T-helper 9 cell (primary cell): Measurements from ENCODE around the gene ANKLE2.
"Not testable (repeated sequence)": the region's sequence is repeated elsewhere in the genome, so short reads cannot be mapped to it uniquely, and the experiment has no call there.

ENCODE experiments used
- DNase-seq: peaks from one replicate; pipeline ENCODE4 v3.0.0-alpha.2; 2020
- total RNA-seq, 2 donors: gene quantifications; one replicate each; lab custom pipeline; 2026; lab: John Stamatoyannopoulos, UW

ANKLE2 gene
- total RNA-seq: 159 to 216 reads per million in 2 donors

DNA sequence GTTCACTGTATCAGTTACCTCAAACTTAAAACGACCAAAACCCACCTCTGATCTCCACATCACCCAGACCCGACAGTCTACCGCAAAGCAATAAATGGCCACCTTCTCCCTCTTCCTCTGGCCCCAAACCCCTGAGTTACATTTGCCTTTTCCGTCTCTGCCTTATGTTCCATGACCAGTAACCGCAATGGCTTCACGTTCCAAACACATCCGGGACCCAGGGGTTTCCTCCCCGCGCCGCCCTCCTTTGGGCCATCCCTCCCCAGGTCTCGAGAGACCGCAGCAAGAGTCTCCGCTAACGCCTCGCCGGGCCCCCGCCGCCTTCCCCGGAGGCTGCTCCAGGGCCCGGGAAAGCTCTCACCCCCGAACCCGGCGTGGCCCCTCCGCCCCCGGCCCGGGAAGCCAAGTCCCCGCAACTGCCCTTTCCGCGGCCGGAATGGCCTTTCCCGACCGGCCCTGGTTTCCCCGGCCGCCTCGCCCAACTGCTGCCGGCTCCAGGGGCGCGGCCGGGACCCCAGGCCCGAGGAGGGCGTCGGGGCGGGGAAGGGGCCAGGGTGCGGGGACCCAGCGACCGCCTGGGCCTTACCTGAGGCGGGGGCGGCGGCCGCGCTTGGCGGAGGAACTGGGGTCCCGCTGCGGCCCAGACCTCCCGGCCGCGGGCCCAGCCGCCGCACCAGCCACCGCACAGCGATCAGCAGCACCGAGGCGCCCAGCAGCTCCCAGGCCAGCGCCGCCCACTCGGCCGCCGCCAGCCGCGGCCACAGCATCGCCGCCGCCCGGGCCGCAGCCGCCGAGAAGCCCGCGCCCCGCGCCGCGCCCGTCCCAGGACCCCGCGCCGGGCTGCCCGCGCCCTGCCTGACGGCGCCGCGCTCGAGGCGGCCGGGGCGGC, at the start of gene ANKLE2:
Gene ANKLE2 (minus strand): TSS at position 801 of the 889 bp plus-strand sequence. CDS start 34 bp downstream, at position 767.
- DNase-seq: peak; percentile 54

DNA sequence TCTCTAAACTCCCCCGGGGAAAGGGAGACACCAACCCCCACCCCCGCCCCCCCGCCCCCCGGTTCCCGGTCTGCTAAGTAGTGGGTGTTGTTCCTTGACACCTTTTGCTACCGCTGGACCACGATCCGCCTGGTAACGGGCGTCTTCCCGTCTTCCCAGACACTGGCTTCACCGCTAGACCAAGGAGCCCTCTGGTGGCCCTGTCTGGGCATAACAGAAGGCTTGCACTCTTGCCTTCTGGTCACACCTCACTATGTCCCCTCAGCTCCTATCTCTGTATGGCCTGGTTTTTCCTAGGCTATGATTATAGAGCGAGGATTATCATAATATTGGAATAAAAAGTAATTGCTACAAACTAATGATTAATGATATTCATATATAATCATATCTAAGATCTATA, 47.8 kb upstream of the ANKLE2 start:
- not testable (repeated sequence) for DNase-seq

DNA sequence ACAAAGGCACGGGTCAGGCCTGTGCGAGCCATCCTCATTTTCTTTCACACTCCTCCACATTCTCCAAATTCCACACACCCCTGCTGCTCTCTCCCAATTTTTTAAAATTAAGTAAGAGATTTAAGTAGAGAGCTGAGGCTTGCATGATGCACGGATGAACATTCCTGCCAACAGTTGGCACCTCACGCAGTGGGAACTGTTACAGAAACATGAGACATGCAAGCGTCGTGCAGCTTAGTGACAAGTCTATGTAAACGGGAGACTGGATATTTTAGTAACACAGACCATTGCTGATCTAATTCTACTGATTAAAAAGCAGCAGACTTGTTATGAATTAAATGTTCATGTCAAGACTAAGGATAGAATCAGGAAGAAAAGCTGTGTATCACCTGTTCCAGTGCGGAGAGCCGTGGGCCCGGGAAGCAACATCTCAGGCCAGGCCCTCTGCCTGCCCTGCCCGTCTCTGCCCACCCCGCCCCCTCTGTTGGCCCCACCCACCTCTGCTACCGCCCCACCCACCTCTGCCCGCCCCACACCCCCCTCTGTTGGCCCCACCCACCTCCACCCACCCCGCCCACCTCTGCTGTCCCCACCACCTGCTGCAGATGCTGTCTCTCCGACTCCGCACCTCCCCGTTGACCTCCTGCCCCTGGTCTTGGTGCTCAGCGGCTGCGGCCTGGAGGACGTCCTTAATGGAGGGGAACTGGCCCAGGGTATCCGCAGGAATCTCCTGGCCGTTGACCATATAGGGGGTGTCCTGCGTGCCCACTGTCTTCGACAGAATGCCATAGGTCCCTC, 45.9 kb upstream of the ANKLE2 start:
- DNase-seq: no peak

DNA sequence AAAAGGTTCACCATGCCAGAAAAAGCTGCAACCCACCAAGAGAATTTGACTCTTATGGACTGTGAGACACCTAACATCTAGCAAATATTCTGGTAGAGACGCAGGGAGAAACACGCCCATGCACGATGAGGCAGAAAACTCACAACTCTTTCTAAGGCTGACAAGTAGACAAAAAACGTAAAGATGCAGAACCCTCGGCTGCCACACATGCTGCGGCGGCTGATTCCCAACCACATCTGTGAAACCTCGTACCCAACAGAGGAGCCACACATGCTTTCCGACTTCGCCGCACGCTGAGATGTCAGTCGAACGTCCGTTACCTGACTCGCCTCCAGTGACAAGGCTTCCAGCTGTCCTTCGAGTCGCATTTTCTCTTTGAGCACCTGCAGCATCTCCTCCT, 45.2 kb upstream of the ANKLE2 start:
- no peak for DNase-seq

DNA sequence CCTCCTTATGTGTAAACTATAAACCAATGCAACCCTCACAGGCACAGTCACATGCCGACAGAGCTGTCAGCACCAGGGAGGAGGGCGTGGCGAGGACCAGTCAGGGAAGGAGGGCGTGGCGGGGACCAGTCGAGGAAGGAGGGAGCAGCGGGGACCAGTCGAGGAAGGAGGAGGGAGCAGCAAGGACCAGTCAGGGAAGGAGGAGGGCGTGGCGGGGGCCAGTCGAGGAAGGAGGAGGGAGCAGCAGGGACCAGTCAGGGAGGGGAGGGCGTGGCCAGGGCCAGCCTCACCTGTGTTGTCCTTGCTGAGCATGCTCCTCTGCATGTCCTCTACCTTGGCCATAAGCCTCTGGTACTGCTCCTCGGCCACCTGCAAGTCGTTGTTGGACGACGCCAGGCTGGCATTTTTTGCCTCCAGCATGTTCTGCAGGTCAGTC, 42.8 kb upstream of the ANKLE2 start:
- DNase-seq: no peak

DNA sequence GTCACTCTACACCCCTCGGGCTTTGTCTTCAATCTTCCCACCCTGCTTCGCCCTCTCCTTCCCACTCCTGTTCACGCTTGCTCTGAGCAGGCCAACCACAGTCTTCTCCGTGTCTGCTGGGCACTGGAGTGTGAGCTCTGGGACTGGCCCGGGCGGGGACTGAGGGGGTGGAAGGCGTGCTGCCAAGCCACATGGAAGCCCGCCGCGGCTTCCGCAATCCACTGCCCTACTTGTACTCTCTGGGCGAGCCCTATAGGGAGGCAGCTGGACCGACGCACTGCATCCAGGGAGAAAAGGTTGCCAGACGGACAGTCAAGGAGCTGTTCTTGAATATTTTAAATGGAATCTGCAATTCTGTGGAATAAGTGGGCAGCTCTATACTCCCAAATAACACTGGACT, 42.3 kb upstream of the ANKLE2 start:
- DNase-seq: no peak

DNA sequence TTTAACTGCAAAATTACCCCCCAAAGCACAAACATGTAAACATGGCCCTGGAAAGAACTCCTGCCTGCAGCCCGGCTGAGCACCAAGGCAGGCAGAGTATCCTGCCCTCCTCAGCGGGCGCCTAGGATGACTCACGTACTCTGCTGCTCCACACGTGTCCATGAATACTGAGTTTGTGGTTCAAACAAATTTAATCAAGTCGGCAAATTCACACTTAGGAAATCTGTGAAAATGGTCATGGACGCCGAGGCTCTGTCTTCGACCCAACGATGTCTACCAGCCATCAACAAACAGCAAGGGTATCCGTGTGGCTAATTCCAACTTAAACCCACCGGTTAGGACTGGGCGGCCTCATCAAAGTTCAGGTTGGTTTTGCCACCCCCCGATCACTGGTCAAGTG, 41.5 kb upstream of the ANKLE2 start:
- DNase-seq: no peak

DNA sequence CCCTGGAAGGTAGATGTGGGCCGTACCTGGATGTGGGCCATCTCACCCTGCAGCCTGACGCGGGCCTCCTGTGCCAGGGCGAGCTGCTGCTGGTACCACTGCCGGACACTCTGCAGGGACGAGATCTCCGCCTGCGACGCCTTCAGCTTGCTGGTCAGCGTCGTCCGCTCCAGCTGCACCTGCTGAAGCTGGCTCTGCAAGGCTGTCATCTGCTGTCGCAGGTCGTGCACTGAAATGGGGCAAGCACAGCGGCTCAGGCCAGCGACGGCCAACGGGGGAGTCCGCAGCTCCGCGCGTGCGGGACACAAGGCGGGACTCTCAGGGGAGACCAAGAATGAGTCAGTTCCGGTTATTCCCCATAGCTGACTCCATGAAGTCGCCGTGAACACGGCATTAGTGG, 40.1 kb upstream of the ANKLE2 start:
- no peak for DNase-seq

DNA sequence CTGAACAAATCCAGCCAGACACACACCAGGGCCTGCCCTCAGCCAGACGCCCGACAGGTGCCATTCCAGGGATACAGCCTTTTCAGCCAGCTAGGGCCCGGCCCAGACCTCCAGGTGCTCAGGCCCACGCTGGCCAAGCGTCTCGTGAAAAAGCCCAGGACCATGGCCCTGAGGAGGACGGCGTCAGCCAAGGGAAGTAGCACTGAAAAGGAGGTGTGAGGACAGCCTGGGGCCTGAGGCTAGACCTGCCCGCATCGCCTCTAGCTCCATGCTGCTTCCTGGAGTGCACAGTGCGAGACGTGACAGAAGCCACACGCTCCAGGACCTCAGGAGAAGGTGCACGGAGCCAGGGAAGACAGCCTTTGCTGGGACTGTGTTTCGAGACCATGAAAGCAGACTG, 37.2 kb upstream of the ANKLE2 start:
- DNase-seq: no peak

DNA sequence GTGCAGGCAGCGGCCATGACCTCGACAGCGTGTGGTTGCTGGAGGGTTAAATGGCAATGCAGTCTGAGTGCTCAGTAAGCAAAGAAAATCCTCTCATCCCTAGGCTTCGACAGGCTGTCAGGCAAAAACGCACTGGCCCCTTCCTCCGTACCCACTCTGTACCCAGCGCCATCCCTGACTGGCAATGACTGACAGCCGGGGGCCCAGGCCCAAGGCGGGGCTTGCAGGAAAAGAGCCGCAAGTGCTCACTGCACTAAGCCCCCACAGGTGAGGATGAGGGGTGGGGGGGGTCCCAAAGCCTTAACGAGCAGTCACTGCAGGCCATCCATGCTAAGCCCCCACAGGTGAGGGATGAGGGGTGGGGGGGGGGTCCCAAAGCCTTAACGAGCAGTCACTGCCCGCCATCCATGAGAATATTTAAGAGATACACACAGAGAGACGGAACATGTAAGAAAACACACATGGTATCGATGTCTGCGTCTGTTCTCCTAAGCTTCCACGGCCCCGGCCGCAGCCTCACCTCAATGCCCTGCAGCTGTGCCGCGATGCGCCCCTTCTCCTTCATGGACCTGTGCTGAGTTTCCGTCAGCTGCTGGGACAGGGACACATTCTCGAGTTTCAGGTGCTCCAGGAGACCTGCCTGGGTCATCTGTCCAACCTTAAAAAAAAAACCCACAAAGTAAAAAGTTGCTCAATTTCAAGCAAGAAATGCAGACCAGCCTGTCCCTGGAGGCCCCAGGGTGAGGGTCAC, 36.4 kb upstream of the ANKLE2 start:
- no peak for DNase-seq

DNA sequence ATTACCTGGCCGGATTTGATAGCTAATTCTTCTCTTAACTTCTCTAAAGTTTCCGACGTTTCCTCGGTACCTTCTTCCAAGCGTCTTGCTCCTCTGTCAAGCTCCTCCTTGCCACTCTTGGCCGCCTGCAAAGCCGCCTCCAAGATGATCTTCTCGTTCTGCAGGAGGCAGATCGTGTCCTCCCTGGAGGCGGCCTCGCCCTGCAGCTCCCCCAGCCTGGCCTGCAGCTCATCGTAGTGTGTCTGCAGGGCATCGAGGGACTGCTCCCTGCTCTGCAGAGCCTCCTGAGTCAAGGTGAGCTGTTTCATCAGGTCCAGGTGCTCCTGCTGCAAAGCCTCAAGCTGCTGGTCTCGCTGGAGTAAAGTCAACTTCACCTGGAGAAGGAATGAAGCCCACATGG, 34.2 kb upstream of the ANKLE2 start:
- no peak for DNase-seq

DNA sequence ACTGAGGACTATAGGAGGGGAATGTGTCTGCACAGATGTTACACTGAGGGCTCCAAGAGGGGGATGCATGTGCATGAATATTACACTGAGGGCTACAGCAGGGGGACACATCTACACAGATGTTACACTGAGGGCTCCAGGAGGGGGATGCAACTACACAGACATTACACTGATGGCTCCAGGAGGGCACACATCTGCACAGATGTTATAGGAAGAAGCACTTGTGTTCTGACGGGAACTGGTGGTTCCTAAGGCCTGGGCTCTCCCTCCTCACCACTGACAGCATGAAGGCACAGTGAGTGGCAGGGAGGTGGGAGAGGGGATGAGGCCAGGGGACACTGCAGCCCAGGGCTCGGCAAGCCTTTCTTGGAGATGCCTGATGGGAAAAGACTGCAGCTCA, 30.3 kb upstream of the ANKLE2 start:
- not testable (repeated sequence) for DNase-seq

DNA sequence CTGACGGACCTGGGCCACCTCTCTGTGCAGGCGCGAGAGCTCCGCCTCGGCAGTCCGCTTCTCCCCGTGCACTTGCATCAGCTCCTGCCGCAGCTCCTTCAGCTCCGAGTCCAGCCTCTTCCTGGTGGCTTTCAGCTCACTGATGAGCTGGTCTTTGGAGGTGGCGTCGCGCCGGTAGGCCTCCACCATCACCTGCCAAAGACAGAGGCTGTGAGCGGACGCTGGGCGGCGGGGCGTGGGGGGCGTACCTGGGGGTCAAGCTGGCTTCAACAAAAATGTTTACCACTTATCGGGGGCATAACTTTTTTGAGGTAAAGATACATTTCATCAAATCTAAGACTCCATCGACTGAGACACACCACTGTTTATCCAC, 27.5 kb upstream of the ANKLE2 start:
- DNase-seq: no peak

DNA sequence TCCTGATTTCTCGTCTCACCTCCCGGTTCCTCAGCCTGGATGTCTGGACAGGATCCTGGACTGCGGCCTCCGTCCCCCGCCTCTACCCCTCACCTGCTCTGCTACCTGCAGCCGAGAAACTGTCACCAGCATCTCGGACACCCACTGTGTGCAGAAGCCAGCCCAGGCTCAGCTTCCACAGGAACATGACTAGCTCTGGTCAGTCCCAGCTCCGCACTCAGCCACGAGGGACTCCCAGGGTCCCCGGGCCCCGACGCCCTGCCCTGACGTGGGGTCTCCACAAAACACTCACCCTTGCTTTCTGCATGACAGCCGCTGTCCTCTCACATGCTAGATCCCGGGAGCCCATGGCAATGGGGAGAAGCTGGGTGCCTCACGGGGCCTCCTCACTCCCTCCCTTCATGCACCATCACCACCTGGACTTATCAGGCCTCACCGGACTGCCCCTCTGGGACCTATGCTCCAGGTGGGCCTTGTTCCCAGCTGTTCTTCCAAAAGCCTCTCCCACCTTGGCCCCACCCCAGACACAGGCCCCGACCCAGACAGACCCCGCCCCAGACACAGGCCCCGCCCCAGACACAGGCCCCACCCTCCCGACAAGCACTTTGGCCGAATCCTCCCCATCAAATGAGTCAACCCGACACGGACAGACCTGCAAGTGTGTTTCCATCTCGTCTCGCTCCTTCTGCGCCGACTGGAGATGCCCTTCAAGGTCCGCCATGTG, 26.9 kb upstream of the ANKLE2 start:
- no peak for DNase-seq

DNA sequence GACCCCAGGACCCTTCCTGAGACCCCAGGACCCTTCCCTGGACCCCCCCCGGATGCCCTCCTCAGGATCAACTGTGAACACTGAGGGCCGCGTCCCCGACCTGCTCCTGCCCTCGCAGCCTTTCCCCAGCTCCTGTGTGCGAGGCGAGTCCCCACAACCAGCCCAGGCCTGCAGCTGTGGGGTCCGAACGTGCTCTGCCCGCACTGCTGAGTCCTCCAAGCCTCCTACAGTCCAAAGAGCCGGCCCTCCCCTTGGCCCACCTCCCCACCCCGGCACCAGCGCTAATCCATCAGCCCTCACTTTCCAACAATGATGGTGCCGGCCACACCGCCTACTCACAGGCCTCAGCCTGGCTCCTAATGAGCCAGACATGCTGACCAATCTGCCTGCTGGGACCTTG, 26.2 kb upstream of the ANKLE2 start:
- no peak for DNase-seq

DNA sequence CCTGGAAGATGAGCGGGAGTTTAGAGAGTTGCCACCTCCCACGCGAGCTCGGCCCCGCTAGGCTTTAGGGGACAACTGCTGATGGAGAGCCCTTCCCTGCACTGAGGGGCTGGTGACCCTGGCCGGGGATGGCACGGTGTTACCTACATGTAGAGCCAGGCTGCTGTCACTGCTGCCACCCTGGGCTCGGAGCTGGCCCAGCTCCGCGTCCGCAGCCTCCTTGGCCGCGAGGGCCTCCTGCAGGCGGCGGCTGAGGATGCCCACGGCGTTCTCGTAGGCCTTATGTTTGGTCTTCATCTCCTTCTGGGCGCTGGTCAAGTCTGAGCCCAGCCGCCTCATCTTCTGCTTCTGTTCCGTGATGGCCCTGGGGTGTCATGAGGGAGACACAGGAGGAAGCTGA, 24.6 kb upstream of the ANKLE2 start:
- no peak for DNase-seq

DNA sequence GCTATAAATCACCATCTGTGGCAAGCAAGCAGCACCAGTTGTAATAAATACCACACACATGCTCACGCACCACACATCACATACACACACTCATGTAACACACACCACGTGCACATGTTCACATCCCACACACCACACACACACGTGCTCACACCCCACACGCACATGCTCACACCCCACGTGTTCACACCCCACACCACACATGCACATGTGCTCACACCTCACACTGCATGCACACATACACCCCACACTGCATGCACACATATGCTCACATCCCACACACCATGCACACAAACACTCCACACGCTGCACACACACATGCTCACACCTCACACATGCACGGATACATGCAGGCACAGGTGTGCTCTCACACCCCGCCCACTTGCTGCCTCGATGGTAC, 22.9 kb upstream of the ANKLE2 start:
- no peak for DNase-seq

DNA sequence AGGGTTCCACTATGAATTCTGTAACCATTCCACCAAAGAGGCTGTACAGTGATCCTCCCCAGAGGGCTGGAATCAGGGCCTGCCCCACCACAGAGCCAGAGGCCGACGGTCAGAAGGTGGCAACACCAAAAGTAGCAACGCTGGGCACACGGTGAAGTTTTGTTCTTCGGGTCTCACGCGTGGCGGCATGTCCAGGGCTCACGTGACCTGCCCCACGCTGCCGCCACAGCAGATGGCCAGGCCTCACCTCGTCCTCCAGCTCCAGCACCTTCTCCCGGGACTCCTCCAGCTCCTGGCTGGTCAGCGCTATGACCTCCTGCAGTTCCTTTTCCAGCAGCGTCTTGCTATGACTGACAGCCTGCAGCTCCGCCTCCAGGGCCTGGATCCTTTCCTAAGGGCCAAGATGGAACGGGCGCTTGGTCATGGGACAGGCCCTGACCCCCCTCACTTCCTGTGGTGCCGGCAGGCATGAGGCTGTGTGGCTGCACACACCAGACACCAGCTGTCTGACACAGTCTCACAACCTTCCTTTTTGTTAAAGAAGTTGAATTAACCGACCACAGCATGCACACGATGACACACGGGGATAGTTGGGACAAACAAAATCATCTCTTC, 22.4 kb upstream of the ANKLE2 start:
- DNase-seq: no peak

DNA sequence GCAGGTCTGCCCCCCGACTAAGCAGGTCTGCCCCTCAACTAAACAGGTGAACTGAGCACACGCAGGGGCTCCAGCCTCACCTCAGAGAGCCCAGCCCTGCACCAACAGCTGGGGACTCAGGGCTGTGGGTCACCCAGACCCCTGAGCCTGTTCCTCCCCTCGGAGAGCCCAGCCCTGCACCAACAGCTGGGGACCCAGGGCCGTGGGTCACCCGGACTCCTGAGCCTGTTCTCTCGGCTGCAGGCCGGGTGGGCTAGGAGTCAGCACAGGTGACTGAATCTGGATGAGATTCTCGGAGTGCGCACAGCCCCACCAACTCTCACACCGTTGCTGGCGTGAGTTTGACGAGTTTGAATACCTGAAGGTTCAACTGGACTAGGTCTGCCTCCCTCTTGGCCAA, 20.3 kb upstream of the ANKLE2 start:
- DNase-seq: no peak

DNA sequence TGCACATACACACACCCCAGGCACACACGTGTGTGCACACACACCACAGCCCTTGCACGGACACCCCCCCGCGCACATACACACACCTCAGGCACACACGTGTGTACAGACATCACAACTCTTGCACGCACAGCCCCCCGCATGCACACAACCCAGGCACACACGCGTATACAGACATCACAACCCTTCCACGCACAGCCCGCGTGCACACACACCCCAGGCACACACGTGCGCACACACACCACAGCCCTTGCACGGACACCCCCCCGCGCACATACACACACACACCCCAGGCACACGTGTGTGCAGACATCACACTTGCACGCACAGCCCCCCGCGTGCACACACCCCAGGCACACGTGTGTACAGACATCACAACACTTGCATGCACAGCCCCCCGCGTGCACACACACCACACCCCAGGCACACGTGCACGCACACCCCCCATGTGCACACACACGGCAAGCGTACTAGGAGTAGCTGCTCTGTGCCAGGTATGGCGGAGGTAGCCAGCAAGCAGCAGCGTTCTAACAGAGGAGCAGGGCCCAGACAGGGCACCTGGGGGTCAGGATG, 18.2 kb upstream of the ANKLE2 start:
- no peak for DNase-seq

DNA sequence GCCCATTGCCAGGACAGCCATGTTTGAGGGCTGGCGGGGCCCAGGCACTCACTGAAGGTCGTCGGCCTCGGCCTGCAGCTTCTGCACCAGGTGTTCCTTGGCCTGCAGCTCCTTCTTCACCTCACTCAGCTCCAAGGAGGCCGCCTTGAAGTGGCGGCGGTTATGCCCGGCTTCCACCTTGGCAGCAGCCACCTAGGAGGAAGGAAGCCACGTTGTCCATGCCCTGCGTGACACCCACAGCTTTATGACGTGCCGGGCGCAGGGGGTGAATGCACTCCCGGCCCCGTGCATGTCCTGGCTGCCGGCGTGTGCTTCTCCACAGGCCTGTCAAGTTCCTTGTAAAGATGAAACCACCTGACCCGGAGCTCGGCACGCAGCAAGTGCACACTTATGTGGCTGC, 16.0 kb upstream of the ANKLE2 start:
- no peak for DNase-seq
